Upper lobe of right lung (tissue), 1 donor: ENCODE results near the gene KAT8. TPM values are rescaled to one million over a fixed set of nuclear protein-coding genes. Genes with fewer than 3 reads are reported as not detected.
"Not testable (repeated sequence)": the region's sequence is repeated elsewhere in the genome, so short reads cannot be mapped to it uniquely, and the experiment has no call there.

Experiments
- ATAC-seq: fragments of 200-7000 bp; cut with Tn5 transposase; one replicate; pipeline ENCODE4 v1.9.1; 2020; ENCODE audit warnings: mild to moderate bottlenecking, moderate library complexity
- DNase-seq: peaks from one replicate; pipeline ENCODE4 v3.0.0-alpha.2; 2020
- H3K27ac ChIP-seq: fragments of 200-600 bp; one replicate; pipeline ENCODE4 v1.8.0; 2022
- H3K27me3 ChIP-seq: fragments of 200-600 bp; one replicate; pipeline ENCODE4 v1.8.0; 2022; ENCODE audit warnings: mild to moderate bottlenecking
- H3K36me3 ChIP-seq: fragments of 200-600 bp; one replicate; pipeline ENCODE4 v1.8.0; 2022
- H3K4me1 ChIP-seq: fragments of 200-600 bp; one replicate; pipeline ENCODE4 v1.8.0; 2022
- H3K4me3 ChIP-seq: fragments of 200-600 bp; one replicate; pipeline ENCODE4 v1.8.0; 2022; ENCODE audit warnings: mild to moderate bottlenecking
- H3K9me3 ChIP-seq: fragments of 200-600 bp; one replicate; pipeline ENCODE4 v1.8.0; 2022
- intact Hi-C: fragments of 100-400 bp; cut with DNase I; formaldehyde crosslinking; loops from one replicate; pipeline ENCODE4 v1.11.0; 2022
- total RNA-seq: library from RNA; stranded (reverse); fragmentation: NEBNext Ultra II Directional; extraction: Animal tissue kit (Norgen Biotek cat#: 25700); gene quantifications from one replicate; pipeline ENCODE4 v1.2.1, GENCODE V29; 2021
- TF ChIP-seq, protein P1 (sequence below): fragments of 200-600 bp; IDR thresholded peaks from one replicate; pipeline ENCODE4 v1.8.0; 2022; ENCODE audit warnings: antibody characterized with exemption
- donor health status: DM: no; HTN: yes; CAD: no; lungs with severe emphysema.

KAT8 gene
- total RNA-seq, 1 donor from 2014 or later: 80.4 TPM

GRCh38 chr16:31147574-31147973 lies 30.1 kb downstream of the KAT8 start:
- intact Hi-C loops: no loop called here
- Histone ChIP-seq H3K9me3 (no peaks in the 10 kb centered on the region), H3K27ac (no peak overlapping the region), H3K27me3 (peaks cover 8% of the 10 kb centered on the region), H3K4me1 (no peaks in the 10 kb centered on the region), H3K36me3 (no peaks in the 10 kb centered on the region), H3K4me3 (no peak overlapping the region)
- ATAC-seq (no peak), DNase-seq (no peak)
- TF ChIP-seq, protein P1, sequence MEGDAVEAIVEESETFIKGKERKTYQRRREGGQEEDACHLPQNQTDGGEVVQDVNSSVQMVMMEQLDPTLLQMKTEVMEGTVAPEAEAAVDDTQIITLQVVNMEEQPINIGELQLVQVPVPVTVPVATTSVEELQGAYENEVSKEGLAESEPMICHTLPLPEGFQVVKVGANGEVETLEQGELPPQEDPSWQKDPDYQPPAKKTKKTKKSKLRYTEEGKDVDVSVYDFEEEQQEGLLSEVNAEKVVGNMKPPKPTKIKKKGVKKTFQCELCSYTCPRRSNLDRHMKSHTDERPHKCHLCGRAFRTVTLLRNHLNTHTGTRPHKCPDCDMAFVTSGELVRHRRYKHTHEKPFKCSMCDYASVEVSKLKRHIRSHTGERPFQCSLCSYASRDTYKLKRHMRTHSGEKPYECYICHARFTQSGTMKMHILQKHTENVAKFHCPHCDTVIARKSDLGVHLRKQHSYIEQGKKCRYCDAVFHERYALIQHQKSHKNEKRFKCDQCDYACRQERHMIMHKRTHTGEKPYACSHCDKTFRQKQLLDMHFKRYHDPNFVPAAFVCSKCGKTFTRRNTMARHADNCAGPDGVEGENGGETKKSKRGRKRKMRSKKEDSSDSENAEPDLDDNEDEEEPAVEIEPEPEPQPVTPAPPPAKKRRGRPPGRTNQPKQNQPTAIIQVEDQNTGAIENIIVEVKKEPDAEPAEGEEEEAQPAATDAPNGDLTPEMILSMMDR: no peak

DNA sequence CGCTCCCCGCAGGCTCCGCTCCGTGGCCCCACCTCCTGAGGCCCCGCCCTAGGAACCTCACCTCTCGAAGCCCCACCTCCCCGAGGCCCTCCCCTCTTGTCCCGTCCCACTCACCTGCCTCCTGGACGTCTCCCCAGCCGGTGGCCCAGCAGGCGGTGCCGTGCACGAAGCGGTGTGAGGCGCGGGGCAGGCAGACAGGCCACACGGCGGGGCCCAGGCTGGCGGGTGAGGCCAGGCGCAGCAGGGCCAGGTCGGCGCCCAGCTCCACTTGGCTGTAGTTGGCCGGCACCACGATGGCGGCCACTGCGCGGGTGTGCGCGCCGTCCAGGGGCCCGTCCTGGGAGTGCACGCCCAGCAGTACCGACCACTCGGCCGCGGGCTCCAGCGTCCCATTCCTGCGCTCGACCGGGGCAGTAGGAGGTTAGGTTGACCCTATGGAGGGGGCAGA lies 30.8 kb downstream of the KAT8 start:
- peak; percentile 91 for ATAC-seq
- Histone ChIP-seq H3K4me3 (no peak overlapping the region), H3K27me3 (peaks cover 8% of the 10 kb centered on the region), H3K9me3 (no peaks in the 10 kb centered on the region), H3K27ac (no peak overlapping the region), H3K4me1 (no peaks in the 10 kb centered on the region), H3K36me3 (no peaks in the 10 kb centered on the region)
- TF ChIP-seq, protein P1: no peak
- peak; percentile 92 for DNase-seq
- intact Hi-C loops: no loop called here

DNA sequence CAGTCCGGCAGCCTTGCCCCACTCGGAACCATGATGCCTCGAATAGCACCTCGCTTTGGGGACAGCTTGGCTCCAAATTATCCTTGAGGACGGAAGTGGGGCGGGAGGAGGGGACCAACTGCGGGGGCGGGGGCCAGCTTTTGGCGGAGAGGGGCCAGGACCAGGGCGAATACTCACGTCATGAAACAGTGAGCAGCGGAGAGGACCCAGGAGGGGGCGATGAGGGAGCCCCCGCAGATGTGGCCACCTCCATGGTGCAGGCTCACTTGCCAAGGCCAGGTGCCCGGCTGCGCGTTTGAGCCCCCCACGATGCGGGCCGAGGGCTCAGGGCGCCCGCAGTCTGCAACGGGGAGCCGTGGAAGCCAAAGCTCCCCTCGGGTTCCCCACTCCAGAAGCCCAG lies 31.4 kb downstream of the KAT8 start:
- intact Hi-C loops: no loop called here
- no peak overlapping the region for H3K27ac ChIP-seq
- no peak for ATAC-seq
- no peak overlapping the region for H3K4me3 ChIP-seq
- H3K36me3 ChIP-seq: no peaks in the 10 kb centered on the region
- peaks cover 11% of the 10 kb centered on the region for H3K27me3 ChIP-seq
- no peak for DNase-seq
- TF ChIP-seq, protein P1: no peak
- no peaks in the 10 kb centered on the region for H3K4me1 ChIP-seq
- H3K9me3 ChIP-seq: no peaks in the 10 kb centered on the region

DNA sequence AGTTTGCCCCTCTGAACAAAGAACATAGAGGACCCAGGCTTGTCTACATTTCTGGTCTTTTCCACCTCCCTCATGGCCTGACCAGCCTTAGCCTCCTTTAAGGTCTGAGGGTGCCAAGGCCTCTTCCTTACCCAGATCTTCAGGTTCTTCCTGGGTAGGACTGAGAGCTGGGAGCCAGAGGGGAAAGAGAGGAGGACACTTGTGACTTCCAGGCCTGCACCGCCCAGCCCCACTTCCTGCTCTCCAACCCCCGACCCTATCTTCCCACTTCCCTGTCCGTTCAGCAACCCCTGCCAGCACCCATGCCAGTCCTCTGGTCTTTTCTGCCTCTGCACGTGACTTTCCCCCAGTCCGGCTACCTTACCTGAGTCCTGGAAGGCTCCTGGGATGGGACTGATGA lies 31.9 kb downstream of the KAT8 start:
- intact Hi-C loops: no loop called here
- Histone ChIP-seq H3K9me3 (no peaks in the 10 kb centered on the region), H3K4me1 (no peaks in the 10 kb centered on the region), H3K4me3 (no peak overlapping the region), H3K27ac (no peak overlapping the region), H3K27me3 (peaks cover 11% of the 10 kb centered on the region), H3K36me3 (no peaks in the 10 kb centered on the region)
- TF ChIP-seq, protein P1: no peak
- DNase-seq (no peak), ATAC-seq (no peak)

GRCh38 chr16:31149894-31150890 lies 32.7 kb downstream of the KAT8 start, which contains the start of gene PRSS36:
Gene PRSS36 (minus strand): TSS chr16:31150066. CDS start chr16:31150035, 31 bp downstream.
- Histone ChIP-seq H3K27ac (no peak within 1 kb of the TSS), H3K27me3 (peaks cover 14% of the 10 kb centered on the region), H3K36me3 (no peaks in the 10 kb centered on the region), H3K4me1 (no peaks in the 10 kb centered on the region), H3K9me3 (no peaks in the 10 kb centered on the region), H3K4me3 (no peak within 1 kb of the TSS)
- TF ChIP-seq, protein P1: no peak
- intact Hi-C loops: no loop called here
- DNase-seq (no peak), ATAC-seq (peak; percentile 1)

DNA sequence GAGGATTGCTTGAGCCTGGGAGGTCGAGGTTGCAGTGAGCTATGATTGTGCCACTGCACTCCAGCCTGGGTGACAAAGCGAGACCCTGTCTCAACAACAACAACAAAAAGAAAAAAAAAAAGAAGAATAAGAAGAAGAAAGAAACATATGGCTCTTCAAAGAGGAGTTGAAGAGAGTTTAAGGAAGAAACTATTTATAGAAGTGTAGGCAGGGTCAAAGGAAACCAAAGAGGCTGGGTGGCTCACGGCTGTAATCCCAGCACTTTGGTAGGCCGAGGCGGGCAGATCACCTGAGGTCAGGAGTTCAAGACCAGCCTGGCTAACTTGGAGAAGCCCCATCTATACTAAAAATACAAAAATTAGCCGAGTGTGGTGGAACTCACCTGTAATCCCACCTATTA lies 33.5 kb downstream of the KAT8 start:
- H3K36me3 ChIP-seq, H3K27ac ChIP-seq, H3K4me1 ChIP-seq, H3K9me3 ChIP-seq, ATAC-seq, H3K4me3 ChIP-seq, DNase-seq, intact Hi-C loops: not testable (repeated sequence)
- peaks cover 18% of the 10 kb centered on the region for H3K27me3 ChIP-seq
